T-helper 1 cell treated with Interleukin-12 subunit alpha and Interleukin-12 subunit beta and Interleukin-4 antibody, amounts not matched to agents 30 μg/mL and 1 μg/mL, for 36 hours (primary cell): ENCODE measurements around the gene APPBP2.
"Not testable (repeated sequence)": the region's sequence is repeated elsewhere in the genome, so short reads cannot be mapped to it uniquely, and the experiment has no call there.

Experiments
- H3K27ac Mint-ChIP-seq: one replicate; pipeline ENCODE4 v1.8.0; 2021; ENCODE audit warnings: mild to moderate bottlenecking, mixed read lengths
- H3K27me3 Mint-ChIP-seq: one replicate; pipeline ENCODE4 v1.8.0; 2021; ENCODE audit warnings: low read depth, mixed read lengths
- H3K36me3 Mint-ChIP-seq: one replicate; pipeline ENCODE4 v1.8.0; 2021; ENCODE audit warnings: low read depth, mixed read lengths
- H3K4me1 Mint-ChIP-seq: one replicate; pipeline ENCODE4 v1.8.0; 2021; ENCODE audit warnings: low read depth, mixed read lengths
- H3K4me3 Mint-ChIP-seq: one replicate; pipeline ENCODE4 v1.8.0; 2021; ENCODE audit warnings: mild to moderate bottlenecking, moderate library complexity, mixed read lengths
- H3K9me3 Mint-ChIP-seq: one replicate; pipeline ENCODE4 v1.8.0; 2021; ENCODE audit warnings: mixed read lengths

APPBP2 gene

DNA sequence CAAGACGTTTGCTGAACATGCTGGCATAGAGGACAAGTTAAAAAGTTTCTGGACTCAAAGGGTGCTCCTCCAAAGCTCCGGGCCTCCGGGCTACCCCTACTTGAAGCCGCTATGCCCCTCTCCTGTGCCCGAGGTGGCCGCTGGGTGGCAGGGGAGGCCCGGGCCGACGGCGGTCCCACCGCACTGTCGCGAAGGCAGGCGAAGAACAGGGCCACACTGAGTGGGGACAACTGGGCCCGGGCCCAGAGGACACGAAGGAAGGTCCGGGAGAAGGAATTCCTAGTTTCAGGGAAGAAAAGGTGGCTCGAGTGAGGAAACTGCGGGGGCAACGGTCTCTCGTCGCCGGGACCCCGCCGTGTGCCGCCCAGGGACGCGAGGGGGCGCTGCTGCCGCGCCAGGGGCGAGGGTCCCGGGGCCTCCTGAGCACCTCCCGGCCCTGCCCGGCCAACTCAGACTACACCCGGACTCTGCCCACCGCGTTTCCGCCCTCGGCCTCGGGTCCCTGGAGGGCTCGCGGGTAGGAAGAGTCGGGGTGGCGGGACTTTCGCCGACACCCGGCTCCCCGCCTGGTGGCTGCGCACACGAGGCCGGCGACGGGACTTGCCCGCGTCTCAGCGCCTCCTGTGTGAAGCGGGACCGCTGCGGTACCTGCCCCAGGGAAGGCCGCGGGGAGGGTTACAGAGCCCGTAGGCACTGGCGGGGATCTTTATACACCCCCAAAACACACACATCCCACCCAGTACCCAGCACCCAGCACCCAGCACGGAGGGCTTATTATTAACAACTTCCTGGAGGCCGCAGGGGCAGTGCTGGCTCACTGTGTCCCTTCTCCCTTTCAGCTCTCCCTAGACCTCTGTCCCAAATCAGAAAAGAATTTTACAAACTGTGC is 104.5 kb downstream of the APPBP2 start:
- H3K4me3 Mint-ChIP-seq, result peak overlapping the region; percentile 77
- no peaks in the 10 kb centered on the region for H3K9me3 Mint-ChIP-seq
- no peaks in the 10 kb centered on the region for H3K36me3 Mint-ChIP-seq
- peaks cover 5% of the 10 kb centered on the region for H3K4me1 Mint-ChIP-seq
- H3K27me3 Mint-ChIP-seq, result peaks cover 10% of the 10 kb centered on the region
- H3K27ac Mint-ChIP-seq, result peak overlapping the region; percentile 58

GRCh38 chr17:60419875-60420274 is 106.2 kb downstream of the APPBP2 start:
- H3K9me3 Mint-ChIP-seq, H3K27ac Mint-ChIP-seq, H3K36me3 Mint-ChIP-seq, H3K27me3 Mint-ChIP-seq, H3K4me3 Mint-ChIP-seq, H3K4me1 Mint-ChIP-seq: not testable (repeated sequence)

GRCh38 chr17:60419003-60419402 is 107.0 kb downstream of the APPBP2 start:
- H3K27me3 Mint-ChIP-seq, H3K9me3 Mint-ChIP-seq, H3K4me3 Mint-ChIP-seq, H3K27ac Mint-ChIP-seq, H3K4me1 Mint-ChIP-seq, H3K36me3 Mint-ChIP-seq: not testable (repeated sequence)

- no peak overlapping the region for H3K4me3 Mint-ChIP-seq
- H3K9me3 Mint-ChIP-seq, result no peaks in the 10 kb centered on the region
- no peak overlapping the region for H3K27ac Mint-ChIP-seq
- no peaks in the 10 kb centered on the region for H3K36me3 Mint-ChIP-seq
- H3K4me1 Mint-ChIP-seq, result peaks cover 5% of the 10 kb centered on the region
- H3K27me3 Mint-ChIP-seq, result peaks cover 19% of the 10 kb centered on the region
These were observed 109.6 kb downstream of the APPBP2 start for GRCh38 chr17:60416368-60416925.

DNA sequence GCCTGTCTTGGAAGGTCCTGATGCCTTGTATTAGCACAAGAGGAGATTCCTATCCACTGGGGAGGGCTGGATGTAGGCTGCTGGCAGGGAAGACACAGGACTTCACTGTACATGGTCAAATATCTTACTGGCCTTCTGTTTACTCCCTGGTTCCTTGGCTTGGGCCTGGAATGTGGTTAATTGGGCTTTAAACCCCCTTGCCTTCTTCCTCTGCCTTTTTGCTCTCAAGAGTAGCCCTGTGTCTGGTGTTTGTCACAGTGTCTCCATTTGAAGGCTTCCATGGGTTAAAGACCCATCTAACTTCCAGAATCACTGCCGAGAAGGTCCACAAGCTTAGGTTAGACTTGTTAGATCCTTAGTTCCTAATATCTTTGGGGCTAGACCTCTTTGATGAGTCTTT is 110.9 kb downstream of the APPBP2 start:
- Mint-ChIP-seq H3K27ac (no peak overlapping the region), H3K27me3 (peaks cover 19% of the 10 kb centered on the region), H3K9me3 (no peaks in the 10 kb centered on the region), H3K36me3 (no peaks in the 10 kb centered on the region), H3K4me3 (no peak overlapping the region), H3K4me1 (no peaks in the 10 kb centered on the region)

DNA sequence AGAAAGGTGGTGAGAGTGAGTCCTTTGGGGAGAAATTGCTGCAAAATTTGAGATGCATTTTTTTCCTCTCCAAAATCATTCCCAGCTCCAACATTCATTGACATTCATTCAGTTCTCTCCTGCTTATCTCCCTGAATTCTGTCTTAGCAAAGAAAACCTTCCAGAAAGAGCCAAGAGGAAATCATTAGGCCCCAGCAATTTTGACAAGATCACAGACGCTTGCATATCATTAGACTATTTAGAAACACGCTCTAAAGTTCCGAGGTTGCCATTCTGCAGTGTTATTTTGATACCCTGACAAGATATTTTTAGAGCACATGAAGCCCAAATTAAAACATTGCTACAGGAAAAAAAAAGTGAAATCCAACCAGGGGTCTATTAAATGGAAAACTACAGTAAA is 113.3 kb downstream of the APPBP2 start:
- no peaks in the 10 kb centered on the region for H3K9me3 Mint-ChIP-seq
- no peaks in the 10 kb centered on the region for H3K36me3 Mint-ChIP-seq
- H3K27me3 Mint-ChIP-seq, result peaks cover 17% of the 10 kb centered on the region
- no peak overlapping the region for H3K27ac Mint-ChIP-seq
- no peak overlapping the region for H3K4me3 Mint-ChIP-seq
- H3K4me1 Mint-ChIP-seq, result no peaks in the 10 kb centered on the region

DNA sequence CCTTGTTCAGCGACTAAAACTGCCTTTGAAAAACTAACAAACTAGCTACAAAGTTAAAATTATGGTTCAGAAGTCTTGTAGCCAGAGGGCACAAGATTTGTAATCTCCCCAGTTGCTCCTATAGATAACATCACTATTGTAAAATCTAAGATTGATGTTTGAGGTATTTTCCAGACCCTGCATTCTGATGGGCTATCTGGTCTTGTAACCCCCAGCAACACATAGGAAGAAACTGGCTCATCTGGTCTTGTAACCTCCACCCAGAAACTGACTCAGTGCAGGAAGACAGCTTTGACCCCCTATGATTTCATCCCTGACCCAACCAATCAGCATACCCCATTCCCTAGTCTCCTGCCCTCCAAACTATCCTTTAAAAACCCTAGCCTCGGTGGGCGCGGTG is 116.0 kb downstream of the APPBP2 start:
- Mint-ChIP-seq H3K27ac (no peak overlapping the region), H3K4me3 (no peak overlapping the region), H3K36me3 (no peaks in the 10 kb centered on the region), H3K9me3 (no peaks in the 10 kb centered on the region), H3K4me1 (no peaks in the 10 kb centered on the region), H3K27me3 (peaks cover 21% of the 10 kb centered on the region)

- H3K27me3 Mint-ChIP-seq, result peaks cover 12% of the 10 kb centered on the region
- H3K9me3 Mint-ChIP-seq, result no peaks in the 10 kb centered on the region
- no peak overlapping the region for H3K4me3 Mint-ChIP-seq
- no peak overlapping the region for H3K27ac Mint-ChIP-seq
- no peaks in the 10 kb centered on the region for H3K36me3 Mint-ChIP-seq
- H3K4me1 Mint-ChIP-seq, result peaks cover 2% of the 10 kb centered on the region
These were observed 119.2 kb downstream of the APPBP2 start for GRCh38 chr17:60406887-60407286.

DNA sequence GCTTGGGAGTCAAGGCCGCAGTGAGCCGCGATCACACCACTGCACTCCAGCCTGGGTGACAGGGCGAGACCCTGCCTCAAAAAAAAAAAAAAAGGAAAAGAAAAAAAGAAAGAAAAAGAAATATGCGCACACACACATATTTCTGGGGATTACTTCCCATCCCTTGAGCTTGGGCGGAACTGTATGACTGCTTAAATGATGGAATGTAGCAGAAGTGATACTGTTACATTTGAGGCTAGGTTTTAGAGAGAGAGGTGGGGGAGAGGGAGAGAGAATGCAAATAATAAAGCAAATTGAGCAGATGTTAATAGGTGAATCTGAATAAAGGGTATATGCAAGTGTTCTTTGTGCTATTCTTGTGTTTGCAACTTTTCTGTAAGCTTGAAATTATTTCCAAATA is 122.1 kb downstream of the APPBP2 start:
- no peaks in the 10 kb centered on the region for H3K36me3 Mint-ChIP-seq
- no peaks in the 10 kb centered on the region for H3K9me3 Mint-ChIP-seq
- peaks cover 12% of the 10 kb centered on the region for H3K27me3 Mint-ChIP-seq
- no peak overlapping the region for H3K27ac Mint-ChIP-seq
- H3K4me3 Mint-ChIP-seq, result no peak overlapping the region
- H3K4me1 Mint-ChIP-seq, result peaks cover 2% of the 10 kb centered on the region

GRCh38 chr17:60403523-60403810 is 122.6 kb downstream of the APPBP2 start:
- Mint-ChIP-seq H3K4me3 (no peak overlapping the region), H3K36me3 (no peaks in the 10 kb centered on the region), H3K27ac (no peak overlapping the region), H3K9me3 (no peaks in the 10 kb centered on the region), H3K27me3 (peaks cover 9% of the 10 kb centered on the region), H3K4me1 (peaks cover 2% of the 10 kb centered on the region)

DNA sequence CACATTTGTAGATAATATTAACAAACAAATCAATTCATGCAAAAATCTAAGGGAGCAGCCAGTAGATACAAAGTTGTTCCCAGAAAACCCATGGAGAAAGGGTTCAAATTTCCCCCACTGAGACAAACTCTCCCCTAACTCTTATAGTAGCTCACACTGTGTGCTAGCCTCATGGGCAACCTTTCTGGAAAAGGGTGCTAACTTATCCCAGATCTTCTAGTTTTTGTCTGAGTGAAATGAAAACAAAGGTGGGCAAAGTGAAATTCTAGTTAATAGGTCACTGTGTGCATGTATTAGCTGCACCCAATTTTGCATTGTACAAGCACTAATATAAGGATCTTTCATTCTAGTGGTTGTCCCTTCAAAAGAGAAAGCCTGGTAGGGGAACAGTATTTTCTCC is 124.2 kb downstream of the APPBP2 start:
- H3K36me3 Mint-ChIP-seq, result no peaks in the 10 kb centered on the region
- H3K4me3 Mint-ChIP-seq, result no peak overlapping the region
- H3K4me1 Mint-ChIP-seq, result peaks cover 8% of the 10 kb centered on the region
- no peak overlapping the region for H3K27ac Mint-ChIP-seq
- no peaks in the 10 kb centered on the region for H3K9me3 Mint-ChIP-seq
- peaks cover 2% of the 10 kb centered on the region for H3K27me3 Mint-ChIP-seq

GRCh38 chr17:60398227-60398959 is 127.6 kb downstream of the APPBP2 start:
- Mint-ChIP-seq H3K27ac (peak overlapping the region; percentile 43), H3K36me3 (no peaks in the 10 kb centered on the region), H3K9me3 (no peaks in the 10 kb centered on the region), H3K4me1 (peaks cover 18% of the 10 kb centered on the region), H3K4me3 (no peak overlapping the region), H3K27me3 (no peaks in the 10 kb centered on the region)

- H3K4me3 Mint-ChIP-seq, result no peak overlapping the region
- H3K36me3 Mint-ChIP-seq, result no peaks in the 10 kb centered on the region
- peaks cover 25% of the 10 kb centered on the region for H3K4me1 Mint-ChIP-seq
- no peak overlapping the region for H3K27ac Mint-ChIP-seq
- H3K9me3 Mint-ChIP-seq, result no peaks in the 10 kb centered on the region
- H3K27me3 Mint-ChIP-seq, result no peaks in the 10 kb centered on the region
These were observed 129.6 kb downstream of the APPBP2 start for GRCh38 chr17:60396412-60396811.

- Mint-ChIP-seq H3K27me3 (no peaks in the 10 kb centered on the region), H3K4me3 (no peak overlapping the region), H3K36me3 (no peaks in the 10 kb centered on the region), H3K9me3 (no peaks in the 10 kb centered on the region), H3K4me1 (peaks cover 31% of the 10 kb centered on the region), H3K27ac (no peak overlapping the region)
These were observed 130.5 kb downstream of the APPBP2 start for GRCh38 chr17:60395508-60396065.
